NCI-H187 (cell line): ENCODE measurements around the gene HYPK.
"Not testable (repeated sequence)": the region's sequence is repeated elsewhere in the genome, so short reads cannot be mapped to it uniquely, and the experiment has no call there.

ENCODE experiments used
- DNase-seq, 2 experiments: peaks; one replicate each; lab custom pipeline; 2025; lab: John Stamatoyannopoulos, UW

Gene HYPK

GRCh38 chr15:43795997-43796396 lies 4.4 kb upstream of the HYPK start:
- DNase-seq: no peak

GRCh38 chr15:43796566-43796965 lies 3.8 kb upstream of the HYPK start:
- DNase-seq: no peak

- DNase-seq: peak; percentile 30 to 35
Observed at GRCh38 chr15:43799209-43799944, 1.0 kb upstream of the HYPK start.

- no peak for DNase-seq
Observed at GRCh38 chr15:43799945-43800285, 484 bp upstream of the HYPK start, which contains the start of gene SERINC4. SERINC4 (minus strand) TSS chr15:43800220; CDS start chr15:43799986, 234 bp downstream.

GRCh38 chr15:43802676-43803075 lies 2.3 kb downstream of the HYPK start:
- DNase-seq: not testable (repeated sequence)

GRCh38 chr15:43808435-43808950 lies 8.1 kb downstream of the HYPK start:
- DNase-seq: no peak

GRCh38 chr15:43808960-43809678 lies 8.7 kb downstream of the HYPK start:
- DNase-seq: no peak

GRCh38 chr15:43815064-43815463 lies 14.7 kb downstream of the HYPK start:
- not testable (repeated sequence) for DNase-seq

GRCh38 chr15:43821505-43821904 lies 21.1 kb downstream of the HYPK start:
- DNase-seq: no peak

- DNase-seq: peak; percentile 32 to 77
Observed at GRCh38 chr15:43824302-43825246, 24.2 kb downstream of the HYPK start, which contains the start of gene MFAP1. MFAP1 (minus strand) TSS chr15:43824690; CDS start chr15:43824569, 121 bp downstream.

GRCh38 chr15:43825305-43825704 lies 24.9 kb downstream of the HYPK start:
- not testable (repeated sequence) for DNase-seq

- no peak for DNase-seq
Observed at GRCh38 chr15:43826029-43826507, 25.7 kb downstream of the HYPK start.

GRCh38 chr15:43826508-43827341 lies 26.3 kb downstream of the HYPK start, which contains the start of gene WDR76:
WDR76 (plus strand) TSS chr15:43827002; CDS start chr15:43827033, 31 bp downstream.
- peak; percentile 29 to 66 for DNase-seq

GRCh38 chr15:43828061-43828657 lies 27.8 kb downstream of the HYPK start:
- DNase-seq: no peak

- not testable (repeated sequence) for DNase-seq
Observed at GRCh38 chr15:43829951-43830540, 29.6 kb downstream of the HYPK start.

GRCh38 chr15:43830691-43831275 lies 30.4 kb downstream of the HYPK start:
- not testable (repeated sequence) for DNase-seq

GRCh38 chr15:43831519-43832052 lies 31.2 kb downstream of the HYPK start:
- not testable (repeated sequence) for DNase-seq

GRCh38 chr15:43832485-43832884 lies 32.1 kb downstream of the HYPK start:
- DNase-seq: not testable (repeated sequence)

- no peak for DNase-seq
Observed at GRCh38 chr15:43845421-43845820, 45.0 kb downstream of the HYPK start.
